GM19238 (cell line): ENCODE measurements around the gene WFDC1.

Source experiments
- DNase-seq: peaks from one replicate; pipeline ENCODE4 v3.0.0; 2011; ENCODE audit warnings: low spot score; ENCODE audit not compliant: insufficient read length

Gene WFDC1

GRCh38 chr16:84351630-84352029, 57.0 kb downstream of the WFDC1 start:
- no peak for DNase-seq

GRCh38 chr16:84354306-84354705, 59.6 kb downstream of the WFDC1 start:
- DNase-seq: no peak

- no peak for DNase-seq
These were observed 60.5 kb downstream of the WFDC1 start for GRCh38 chr16:84355149-84355548.

- DNase-seq: no peak
These were observed 61.5 kb downstream of the WFDC1 start for GRCh38 chr16:84356176-84356575.

- no peak for DNase-seq
These were observed 62.0 kb downstream of the WFDC1 start for GRCh38 chr16:84356591-84357116.

- DNase-seq: no peak
These were observed 62.5 kb downstream of the WFDC1 start for GRCh38 chr16:84357191-84357651.

GRCh38 chr16:84358601-84359295, 64.1 kb downstream of the WFDC1 start:
- DNase-seq: no peak

- DNase-seq: no peak
These were observed 64.6 kb downstream of the WFDC1 start for GRCh38 chr16:84359326-84359725.

- DNase-seq: no peak
These were observed 65.5 kb downstream of the WFDC1 start for GRCh38 chr16:84360170-84360569.

GRCh38 chr16:84360748-84361147, 66.1 kb downstream of the WFDC1 start:
- no peak for DNase-seq

GRCh38 chr16:84361546-84361945, 66.9 kb downstream of the WFDC1 start:
- DNase-seq: no peak

GRCh38 chr16:84362471-84362941, 67.8 kb downstream of the WFDC1 start:
- no peak for DNase-seq

- DNase-seq: no peak
These were observed 71.5 kb downstream of the WFDC1 start for GRCh38 chr16:84366208-84366607.

- no peak for DNase-seq
These were observed 72.6 kb downstream of the WFDC1 start for GRCh38 chr16:84367297-84367680.

GRCh38 chr16:84367750-84368307, 73.2 kb downstream of the WFDC1 start:
- no peak for DNase-seq

- DNase-seq: no peak
These were observed 73.8 kb downstream of the WFDC1 start, which contains the start of gene ATP2C2 for GRCh38 chr16:84368308-84368996. Gene ATP2C2 (plus strand): TSS chr16:84368538. CDS start chr16:84368616, 78 bp downstream.

- no peak for DNase-seq
These were observed 74.4 kb downstream of the WFDC1 start for GRCh38 chr16:84369105-84369504.

- DNase-seq: no peak
These were observed 75.4 kb downstream of the WFDC1 start for GRCh38 chr16:84369938-84370627.

- DNase-seq: no peak
These were observed 76.3 kb downstream of the WFDC1 start for GRCh38 chr16:84370723-84371552.

- no peak for DNase-seq
These were observed 76.8 kb downstream of the WFDC1 start for GRCh38 chr16:84371553-84371865.
